Immature natural killer cell (primary cell): ENCODE measurements around the gene BRIP1. TPM values are rescaled to one million over a fixed set of nuclear protein-coding genes. Genes with fewer than 3 reads are reported as not detected.
A peak's percentile ranks its signal among the peaks of the same experiment; 100 is the strongest.
"Not testable (repeated sequence)": the region's sequence is repeated elsewhere in the genome, so short reads cannot be mapped to it uniquely, and the experiment has no call there.

Source experiments
- DNase-seq, 3 donors: peaks; one replicate each; pipeline ENCODE4 v3.0.0; 2022; ENCODE audit warnings: mixed read lengths in 1 of 3
- H3K27ac Mint-ChIP-seq, 6 donors: one replicate each; pipeline ENCODE4 v1.8.0; 2020; ENCODE audit warnings: mixed read lengths in 6 of 6, mild to moderate bottlenecking in 5 of 6, inconsistent platforms in 4 of 6, moderate library complexity in 3 of 6
- H3K27me3 Mint-ChIP-seq, 3 donors: one replicate each; pipeline ENCODE4 v1.8.0; 2020 to 2021; ENCODE audit warnings: low read depth in 3 of 3, mild to moderate bottlenecking in 3 of 3, mixed read lengths in 3 of 3, moderate library complexity in 3 of 3, inconsistent platforms in 1 of 3
- H3K36me3 Mint-ChIP-seq, 3 donors: one replicate each; pipeline ENCODE4 v1.8.0; 2020; ENCODE audit warnings: mixed read lengths in 3 of 3, inconsistent platforms in 2 of 3, mild to moderate bottlenecking in 2 of 3
- H3K4me1 Mint-ChIP-seq, 2 donors: one replicate each; pipeline ENCODE4 v1.8.0; 2020; ENCODE audit warnings: inconsistent platforms in 2 of 2, mild to moderate bottlenecking in 2 of 2, mixed read lengths in 2 of 2, moderate library complexity in 1 of 2
- H3K4me3 Mint-ChIP-seq, 5 donors: one replicate each; pipeline ENCODE4 v1.8.0; 2020; ENCODE audit warnings: mild to moderate bottlenecking in 5 of 5, mixed read lengths in 5 of 5, inconsistent platforms in 3 of 5, moderate library complexity in 3 of 5
- H3K9me3 Mint-ChIP-seq, 6 donors: one replicate each; pipeline ENCODE4 v1.8.0; 2020; ENCODE audit warnings: mild to moderate bottlenecking in 6 of 6, mixed read lengths in 6 of 6, inconsistent platforms in 4 of 6, moderate library complexity in 3 of 6
- polyA plus RNA-seq, 3 donors: library from polyadenylated mRNA; unstranded; fragments of 300-500 nt; fragmentation: Illumina TruSeq; gene quantifications; one replicate each; pipeline ENCODE4 v1.2.3, GENCODE V29; 2021

Gene BRIP1
- polyA plus RNA-seq, 3 donors from 2014 or later: 0.68 to 2.4 (median 0.72) TPM

- H3K4me1 Mint-ChIP-seq: no peaks in the 10 kb centered on the region
- peaks cover 19 to 33% (median 26%) of the 10 kb centered on the region in 3 donors for H3K36me3 Mint-ChIP-seq
- peaks cover 0 to 2% (median 0%) of the 10 kb centered on the region in 3 donors for H3K27me3 Mint-ChIP-seq
- DNase-seq: no peak
- H3K9me3 Mint-ChIP-seq: no peaks in the 10 kb centered on the region
- no peak overlapping the region for H3K4me3 Mint-ChIP-seq
- no peak overlapping the region for H3K27ac Mint-ChIP-seq
Measured at GRCh38 chr17:61878520-61878919, 15.2 kb upstream of the BRIP1 start.

- Mint-ChIP-seq H3K9me3 (no peaks in the 10 kb centered on the region), H3K27ac (peak overlapping the region in 2 of 6 donors; percentile 21 to 40), H3K4me1 (no peaks in the 10 kb centered on the region), H3K4me3 (no peak overlapping the region), H3K27me3 (peaks cover 0 to 2% (median 0%) of the 10 kb centered on the region in 3 donors), H3K36me3 (peaks cover 20 to 36% (median 26%) of the 10 kb centered on the region in 3 donors)
- DNase-seq: no peak
Measured at GRCh38 chr17:61877837-61878236, 14.5 kb upstream of the BRIP1 start.

- DNase-seq: no peak
- Mint-ChIP-seq H3K9me3 (no peaks in the 10 kb centered on the region), H3K4me1 (no peaks in the 10 kb centered on the region), H3K36me3 (peaks cover 20 to 33% (median 28%) of the 10 kb centered on the region in 3 donors), H3K4me3 (no peak overlapping the region), H3K27me3 (peaks cover 0 to 2% (median 0%) of the 10 kb centered on the region in 3 donors), H3K27ac (no peak overlapping the region)
Measured at GRCh38 chr17:61875804-61876203, 12.5 kb upstream of the BRIP1 start.

GRCh38 chr17:61875285-61875684 lies 12.0 kb upstream of the BRIP1 start:
- no peak for DNase-seq
- H3K27ac Mint-ChIP-seq: no peak overlapping the region
- no peaks in the 10 kb centered on the region for H3K9me3 Mint-ChIP-seq
- no peak overlapping the region for H3K4me3 Mint-ChIP-seq
- no peaks in the 10 kb centered on the region for H3K4me1 Mint-ChIP-seq
- peaks cover 20 to 36% (median 32%) of the 10 kb centered on the region in 3 donors for H3K36me3 Mint-ChIP-seq
- peaks cover 0 to 2% (median 0%) of the 10 kb centered on the region in 3 donors for H3K27me3 Mint-ChIP-seq

- Mint-ChIP-seq H3K36me3 (peaks cover 29 to 44% (median 33%) of the 10 kb centered on the region in 3 donors), H3K27me3 (peaks cover 0 to 2% (median 0%) of the 10 kb centered on the region in 3 donors), H3K4me3 (no peak overlapping the region), H3K27ac (no peak overlapping the region), H3K4me1 (no peaks in the 10 kb centered on the region), H3K9me3 (no peaks in the 10 kb centered on the region)
- DNase-seq: no peak
Measured at GRCh38 chr17:61874075-61874474, 10.7 kb upstream of the BRIP1 start.

- Mint-ChIP-seq H3K4me3 (no peak overlapping the region), H3K4me1 (no peaks in the 10 kb centered on the region), H3K9me3 (no peaks in the 10 kb centered on the region), H3K27me3 (peaks cover 0 to 2% (median 0%) of the 10 kb centered on the region in 3 donors), H3K36me3 (peaks cover 26 to 44% (median 30%) of the 10 kb centered on the region in 3 donors), H3K27ac (no peak overlapping the region)
- no peak for DNase-seq
Measured at GRCh38 chr17:61872099-61872498, 8.8 kb upstream of the BRIP1 start.

- Mint-ChIP-seq H3K9me3 (no peaks in the 10 kb centered on the region), H3K27ac (no peak overlapping the region), H3K36me3 (peaks cover 17 to 38% (median 20%) of the 10 kb centered on the region in 3 donors), H3K4me3 (no peak overlapping the region), H3K27me3 (peaks cover 0 to 3% (median 0%) of the 10 kb centered on the region in 3 donors), H3K4me1 (peaks cover under 1 to 4% of the 10 kb centered on the region in 2 donors)
- DNase-seq: no peak
Measured at GRCh38 chr17:61869138-61869537, 5.8 kb upstream of the BRIP1 start.

GRCh38 chr17:61868074-61868473 lies 4.7 kb upstream of the BRIP1 start:
- peaks cover 0 to 7% (median 2%) of the 10 kb centered on the region in 3 donors for H3K27me3 Mint-ChIP-seq
- H3K9me3 Mint-ChIP-seq: no peaks in the 10 kb centered on the region

GRCh38 chr17:61867033-61867432 lies 3.7 kb upstream of the BRIP1 start:
- peaks cover 16 to 25% of the 10 kb centered on the region in 2 donors for H3K4me1 Mint-ChIP-seq
- no peak overlapping the region for H3K4me3 Mint-ChIP-seq
- no peaks in the 10 kb centered on the region for H3K9me3 Mint-ChIP-seq
- no peak overlapping the region for H3K27ac Mint-ChIP-seq
- no peak for DNase-seq
- peaks cover 10 to 25% (median 13%) of the 10 kb centered on the region in 3 donors for H3K36me3 Mint-ChIP-seq
- H3K27me3 Mint-ChIP-seq: peaks cover 0 to 11% (median 3%) of the 10 kb centered on the region in 3 donors

More at GRCh38 chr17:61868074-61868473, 4.7 kb upstream of the BRIP1 start:
- no peak for DNase-seq
- Mint-ChIP-seq H3K27ac (no peak overlapping the region), H3K4me3 (no peak overlapping the region), H3K4me1 (peaks cover 8 to 15% of the 10 kb centered on the region in 2 donors), H3K36me3 (peaks cover 12 to 31% (median 13%) of the 10 kb centered on the region in 3 donors)

- H3K27ac Mint-ChIP-seq: peak overlapping the region; percentile 90 to 95 (median 94)
- no peak for DNase-seq
Measured at GRCh38 chr17:61863801-61864126, 436 bp upstream of the BRIP1 start.

GRCh38 chr17:61862105-61862574 lies 1.2 kb downstream of the BRIP1 start:
- Mint-ChIP-seq H3K27me3 (peaks cover 0 to 11% (median 3%) of the 10 kb centered on the region in 3 donors), H3K4me3 (peak overlapping the region; percentile 97 to 99 (median 98)), H3K9me3 (no peaks in the 10 kb centered on the region), H3K4me1 (peaks cover 16 to 27% of the 10 kb centered on the region in 2 donors), H3K27ac (peak overlapping the region in 4 of 6 donors; percentile 20 to 95 (median 94)), H3K36me3 (peaks cover 0 to 4% (median 3%) of the 10 kb centered on the region in 3 donors)
- DNase-seq: no peak

More at GRCh38 chr17:61863801-61864126, 436 bp upstream of the BRIP1 start:
- peak overlapping the region; percentile 97 to 99 (median 98) for H3K4me3 Mint-ChIP-seq
- H3K9me3 Mint-ChIP-seq: no peaks in the 10 kb centered on the region
- H3K27me3 Mint-ChIP-seq: peaks cover 0 to 11% (median 3%) of the 10 kb centered on the region in 3 donors
- peaks cover 16 to 27% of the 10 kb centered on the region in 2 donors for H3K4me1 Mint-ChIP-seq
- peaks cover 0 to 10% (median 4%) of the 10 kb centered on the region in 3 donors for H3K36me3 Mint-ChIP-seq

GRCh38 chr17:61860397-61860796 lies 2.9 kb downstream of the BRIP1 start:
- H3K27ac Mint-ChIP-seq, H3K36me3 Mint-ChIP-seq: not testable (repeated sequence)

GRCh38 chr17:61856035-61856434 lies 7.3 kb downstream of the BRIP1 start:
- Mint-ChIP-seq H3K4me3 (no peak overlapping the region), H3K27me3 (no peaks in the 10 kb centered on the region), H3K9me3 (no peaks in the 10 kb centered on the region), H3K27ac (no peak overlapping the region), H3K36me3 (peaks cover 0 to 3% (median 3%) of the 10 kb centered on the region in 3 donors), H3K4me1 (no peaks in the 10 kb centered on the region)
- DNase-seq: no peak

More at GRCh38 chr17:61860397-61860796, 2.9 kb downstream of the BRIP1 start:
- H3K27me3 Mint-ChIP-seq, H3K9me3 Mint-ChIP-seq, DNase-seq, H3K4me3 Mint-ChIP-seq: not testable (repeated sequence)
- H3K4me1 Mint-ChIP-seq: peaks cover 16 to 27% of the 10 kb centered on the region in 2 donors

- Mint-ChIP-seq H3K27ac (no peak overlapping the region), H3K4me1 (no peaks in the 10 kb centered on the region), H3K36me3 (peaks cover 0 to 3% (median 3%) of the 10 kb centered on the region in 3 donors), H3K27me3 (no peaks in the 10 kb centered on the region), H3K9me3 (no peaks in the 10 kb centered on the region), H3K4me3 (no peak overlapping the region)
- no peak for DNase-seq
Measured at GRCh38 chr17:61852857-61853256, 10.5 kb downstream of the BRIP1 start.

- DNase-seq: no peak
- Mint-ChIP-seq H3K4me3 (no peak overlapping the region), H3K27me3 (no peaks in the 10 kb centered on the region), H3K9me3 (no peaks in the 10 kb centered on the region), H3K27ac (no peak overlapping the region), H3K4me1 (no peaks in the 10 kb centered on the region), H3K36me3 (peaks cover 0 to 11% (median 3%) of the 10 kb centered on the region in 3 donors)
Measured at GRCh38 chr17:61849674-61850073, 13.7 kb downstream of the BRIP1 start.
